Body of pancreas (tissue), 4 donors: Measurements from ENCODE around the gene SYCE1L. TPM values are rescaled to one million over a fixed set of nuclear protein-coding genes. Genes with fewer than 3 reads are reported as not detected.

Experiments
- ATAC-seq: fragments of 150-250 bp; one replicate; pipeline ENCODE4 v1.9.1; 2016
- DNase-seq, 4 donors: peaks; one replicate each; pipeline ENCODE4 v3.0.0-alpha.2; 2019
- H3K27ac ChIP-seq, 4 donors: fragments of 200-600 bp; sonication (generic); 1 replicate in 3 of 4; 2 replicates in 1 of 4; pipeline versions ENCODE4 v1.5.1 to v1.6.1; 2016 to 2019; ENCODE audit warnings: mild to moderate bottlenecking in 1 of 4, mixed read lengths in 1 of 4, moderate library complexity in 1 of 4
- H3K27me3 ChIP-seq, 2 donors: fragments of 200-600 bp; sonication (generic); one replicate each; pipeline ENCODE4 v1.6.0; 2016; ENCODE audit warnings: mild to moderate bottlenecking in 1 of 2
- H3K36me3 ChIP-seq, 2 donors: fragments of 200-600 bp; sonication (generic); replicated peaks in 1 of 2; 2 replicates each; pipeline ENCODE4 v1.5.1; 2016; ENCODE audit warnings: low read depth in 2 of 2; ENCODE audit not compliant: insufficient read depth in 1 of 2
- H3K4me1 ChIP-seq: fragments of 200-600 bp; sonication (generic); one replicate; pipeline ENCODE4 v1.6.0; 2016
- H3K4me3 ChIP-seq, 2 donors: fragments of 200-600 bp; sonication (generic); 1 replicate in 1 of 2; 2 replicates in 1 of 2; pipeline ENCODE4 v1.5.1; 2016 to 2019
- H3K9me3 ChIP-seq, 3 donors: fragments of 200-600 bp; sonication (generic); 1 replicate in 2 of 3; 2 replicates in 1 of 3; pipeline ENCODE4 v1.5.1; 2016
- CTCF ChIP-seq, 7 experiments: fragments of 450-650 bp in 4 of 7; fragments of 200-600 bp in 3 of 7; sonication (generic) in 3 of 7; IDR thresholded peaks; one replicate each; pipeline ENCODE4 v1.5.1; 2016 to 2019; ENCODE audit warnings: antibody characterized with exemption in 7 of 7
- POLR2A ChIP-seq, 3 donors: fragments of 450-650 bp; IDR thresholded peaks; one replicate each; pipeline ENCODE4 v1.6.1; 2016; ENCODE audit warnings: antibody characterized with exemption in 3 of 3, mild to moderate bottlenecking in 2 of 3
- WGBS, 2 donors: methylation state at CpG; one replicate each; pipeline ENCODE4 v1.1.5; 2017; 5-methylcytosine and 5-hydroxymethylcytosine counted together
- intact Hi-C: fragments of 100-400 bp; cut with DNase I; formaldehyde crosslinking; loops from one replicate; pipeline ENCODE4 v1.15.1; 2023
- total RNA-seq, 2 donors: library from RNA; depleted of rRNA; stranded (reverse); fragments of >200 nt; gene quantifications; one replicate each; pipeline ENCODE4 v1.1.0, GENCODE V29; 2016

SYCE1L gene
- total RNA-seq, 2 donors from 2014 or later = 1.0 TPM; not detected in 1

- 90 to 91% methylated on average over 8 of the region's 8 CpGs for WGBS, 2 donors
- Histone ChIP-seq H3K9me3 (no peaks in the 10 kb centered on the region), H3K4me3 (no peak overlapping the region), H3K27ac (no peak overlapping the region), H3K27me3 (no peaks in the 10 kb centered on the region), H3K36me3 (peaks cover 0 to 29% of the 10 kb centered on the region in 2 donors), H3K4me1 (peaks cover 14% of the 10 kb centered on the region)
- DNase-seq = no peak
- TF ChIP-seq POLR2A (IDR thresholded peaks at IDR 0.05) (no peak), CTCF (IDR thresholded peaks at IDR 0.05) (no peak)
- intact Hi-C loops = no loop called here
- ATAC-seq = no peak
These were observed 3.8 kb upstream of the SYCE1L start for GRCh38 chr16:77195411-77195810.

- intact Hi-C loops = no loop called here
- no peak overlapping the region for H3K27ac ChIP-seq
- no peak overlapping the region for H3K4me3 ChIP-seq
- H3K36me3 ChIP-seq = peaks cover 0 to 29% of the 10 kb centered on the region in 2 donors
- peaks cover 2% of the 10 kb centered on the region for H3K4me1 ChIP-seq
- no peaks in the 10 kb centered on the region for H3K9me3 ChIP-seq
- WGBS, 2 donors = 80 to 82% methylated on average over 1 to 2 of the region's 2 CpGs
- TF ChIP-seq CTCF (IDR thresholded peaks at IDR 0.05) = no peak
- TF ChIP-seq POLR2A (IDR thresholded peaks at IDR 0.05) = no peak
- no peak for ATAC-seq
- no peaks in the 10 kb centered on the region for H3K27me3 ChIP-seq
- DNase-seq = no peak
These were observed 1.5 kb upstream of the SYCE1L start for GRCh38 chr16:77197747-77198146.

GRCh38 chr16:77206533-77206932 is 7.3 kb downstream of the SYCE1L start:
- no peak for ATAC-seq
- WGBS, 2 donors = 87 to 96% methylated on average over 2 of the region's 2 CpGs
- intact Hi-C loops = no loop called here
- no peaks in the 10 kb centered on the region for H3K4me1 ChIP-seq
- H3K27ac ChIP-seq = no peak overlapping the region
- no peak overlapping the region for H3K4me3 ChIP-seq
- no peaks in the 10 kb centered on the region for H3K9me3 ChIP-seq
- no peaks in the 10 kb centered on the region for H3K27me3 ChIP-seq
- DNase-seq = no peak
- no peak for TF ChIP-seq POLR2A (IDR thresholded peaks at IDR 0.05)
- TF ChIP-seq CTCF (IDR thresholded peaks at IDR 0.05) = no peak
- H3K36me3 ChIP-seq = no peaks in the 10 kb centered on the region

- WGBS, 2 donors = 64 to 67% methylated on average over 5 of the region's 5 CpGs
- H3K9me3 ChIP-seq = no peaks in the 10 kb centered on the region
- intact Hi-C loops = no loop called here
- H3K36me3 ChIP-seq = no peaks in the 10 kb centered on the region
- H3K4me3 ChIP-seq = no peak overlapping the region
- TF ChIP-seq POLR2A (IDR thresholded peaks at IDR 0.05) (no peak), CTCF (IDR thresholded peaks at IDR 0.05) (no peak)
- no peak for ATAC-seq
- no peaks in the 10 kb centered on the region for H3K27me3 ChIP-seq
- no peak for DNase-seq
- H3K4me1 ChIP-seq = peaks cover 5% of the 10 kb centered on the region
- H3K27ac ChIP-seq = no peak overlapping the region
These were observed 7.8 kb downstream of the SYCE1L start for GRCh38 chr16:77207030-77207429.

GRCh38 chr16:77208382-77208781 is 9.2 kb downstream of the SYCE1L start:
- TF ChIP-seq POLR2A (IDR thresholded peaks at IDR 0.05) (no peak), CTCF (IDR thresholded peaks at IDR 0.05) (no peak)
- peaks cover 16% of the 10 kb centered on the region for H3K4me1 ChIP-seq
- no peaks in the 10 kb centered on the region for H3K36me3 ChIP-seq
- ATAC-seq (no peak), DNase-seq (no peak)
- intact Hi-C loops = no loop called here
- H3K4me3 ChIP-seq = no peak overlapping the region
- H3K27me3 ChIP-seq = no peaks in the 10 kb centered on the region
- WGBS, 2 donors = 61 to 77% methylated on average over 3 of the region's 3 CpGs
- H3K9me3 ChIP-seq = no peaks in the 10 kb centered on the region
- H3K27ac ChIP-seq = no peak overlapping the region
